Endothelial cell (in vitro differentiated cells): ENCODE measurements around the gene TEAD2. TPM values are rescaled to one million over a fixed set of nuclear protein-coding genes. Genes with fewer than 3 reads are reported as not detected.

Experiments
- DNase-seq: peaks from one replicate; pipeline ENCODE4 v3.0.0; 2021; ENCODE audit warnings: low spot score
- H3K27ac Mint-ChIP-seq: one replicate; pipeline ENCODE4 v1.8.0; 2021; ENCODE audit warnings: mixed read lengths, inconsistent platforms; ENCODE audit not compliant: unreplicated experiment
- H3K27me3 Mint-ChIP-seq: one replicate; pipeline ENCODE4 v1.8.0; 2021; ENCODE audit warnings: mild to moderate bottlenecking, moderate library complexity, mixed read lengths, inconsistent platforms; ENCODE audit not compliant: unreplicated experiment
- H3K36me3 Mint-ChIP-seq: one replicate; pipeline ENCODE4 v1.8.0; 2021; ENCODE audit warnings: mild to moderate bottlenecking, low read depth, mixed read lengths, inconsistent platforms; ENCODE audit not compliant: unreplicated experiment
- H3K4me1 Mint-ChIP-seq: one replicate; pipeline ENCODE4 v1.8.0; 2021; ENCODE audit warnings: mild to moderate bottlenecking, mixed read lengths, inconsistent platforms; ENCODE audit not compliant: unreplicated experiment
- H3K4me3 Mint-ChIP-seq: one replicate; pipeline ENCODE4 v1.8.0; 2021; ENCODE audit warnings: mild to moderate bottlenecking, mixed read lengths, inconsistent platforms; ENCODE audit not compliant: unreplicated experiment
- H3K9me3 Mint-ChIP-seq: one replicate; pipeline ENCODE4 v1.8.0; 2021; ENCODE audit warnings: mixed read lengths, inconsistent platforms; ENCODE audit not compliant: unreplicated experiment
- CTCF ChIP-seq: fragments of 200-600 bp; sonication (generic); IDR thresholded peaks from one replicate; pipeline ENCODE4 v1.5.0; 2021; ENCODE audit warnings: antibody characterized with exemption; ENCODE audit not compliant: unreplicated experiment
- microRNA-seq: library from miRNA; unstranded; fragments of <30 nt; microRNA quantifications from one replicate; pipeline ENCODE4, GENCODE V29; 2020; ENCODE audit not compliant: unreplicated experiment
- total RNA-seq: library from RNA; stranded (reverse); fragmentation: NEBNext Ultra II Directional; extraction: Animal tissue kit (Norgen Biotek cat#: 25700); gene quantifications from one replicate; pipeline ENCODE4 v1.2.1, GENCODE V29; 2021; ENCODE audit not compliant: unreplicated experiment

TEAD2 gene
- total RNA-seq, 1 donor from 2014 or later: 167 TPM

- no peak for DNase-seq
- Mint-ChIP-seq H3K27ac (no peak overlapping the region), H3K4me3 (no peak overlapping the region), H3K9me3 (peaks cover under 1% of the 10 kb centered on the region), H3K36me3 (no peaks in the 10 kb centered on the region), H3K27me3 (no peaks in the 10 kb centered on the region), H3K4me1 (no peaks in the 10 kb centered on the region)
- no peak for TF ChIP-seq CTCF
These were observed 64.8 kb downstream of the TEAD2 start for GRCh38 chr19:49297403-49297802.

- Mint-ChIP-seq H3K4me3 (no peak overlapping the region), H3K9me3 (no peaks in the 10 kb centered on the region), H3K4me1 (no peaks in the 10 kb centered on the region), H3K36me3 (no peaks in the 10 kb centered on the region), H3K27ac (no peak overlapping the region), H3K27me3 (no peaks in the 10 kb centered on the region)
- no peak for DNase-seq
- TF ChIP-seq CTCF: no peak
These were observed 66.9 kb downstream of the TEAD2 start for GRCh38 chr19:49295208-49295880.

GRCh38 chr19:49294401-49294800 is 67.8 kb downstream of the TEAD2 start:
- TF ChIP-seq CTCF: no peak
- Mint-ChIP-seq H3K9me3 (no peaks in the 10 kb centered on the region), H3K27ac (no peak overlapping the region), H3K4me1 (no peaks in the 10 kb centered on the region), H3K27me3 (no peaks in the 10 kb centered on the region), H3K4me3 (no peak overlapping the region), H3K36me3 (no peaks in the 10 kb centered on the region)
- DNase-seq: no peak

Small RNA genes within 50 kb of the gene (microRNA-seq; reads per million reads assigned to microRNA genes)
- gene MIR4324: not detected

Other genes with a start within 250 kb of the TEAD2 start
- gene LIN7B, start 248.0 kb downstream of the TEAD2 start, total RNA-seq: 5.8 TPM
- 0.51 TPM for gene C19orf73, start 243.3 kb downstream of the TEAD2 start, total RNA-seq
- gene PPFIA3, start 242.9 kb downstream of the TEAD2 start, total RNA-seq: 19.7 TPM
- 0.72 TPM for gene HRC, start 207.0 kb downstream of the TEAD2 start, total RNA-seq
- 75.3 TPM for gene TRPM4, start 204.6 kb downstream of the TEAD2 start, total RNA-seq
- 4.0 TPM for gene SLC6A16, start 37.2 kb downstream of the TEAD2 start, total RNA-seq
- not detected for gene CD37, start 27.0 kb downstream of the TEAD2 start, total RNA-seq
- 2.2 TPM for gene DKKL1, start 1.5 kb upstream of the TEAD2 start, total RNA-seq
- 0.26 TPM for gene KASH5, start 25.8 kb upstream of the TEAD2 start, total RNA-seq
- not detected for gene PTH2, start 61.0 kb upstream of the TEAD2 start, total RNA-seq
- gene GFY, start 63.0 kb upstream of the TEAD2 start, total RNA-seq: not detected
- gene SLC17A7, start 79.1 kb upstream of the TEAD2 start, total RNA-seq: 0.92 TPM
- gene PIH1D1, start 89.4 kb upstream of the TEAD2 start, total RNA-seq: 78.8 TPM
- gene ALDH16A1, start 90.8 kb upstream of the TEAD2 start, total RNA-seq: 49.6 TPM
- gene FLT3LG, start 111.8 kb upstream of the TEAD2 start, total RNA-seq: 1.4 TPM
- gene RPL13A, start 125.2 kb upstream of the TEAD2 start, total RNA-seq: 2,762 TPM
- gene RPS11, start 134.0 kb upstream of the TEAD2 start, total RNA-seq: 2,099 TPM
- 127 TPM for gene FCGRT, start 150.2 kb upstream of the TEAD2 start, total RNA-seq
- gene RCN3, start 165.6 kb upstream of the TEAD2 start, total RNA-seq: 19.4 TPM
- 76.3 TPM for gene NOSIP, start 218.1 kb upstream of the TEAD2 start, total RNA-seq
- gene PRRG2, start 218.9 kb upstream of the TEAD2 start, total RNA-seq: 2.4 TPM
- 38.8 TPM for gene PRR12, start 228.8 kb upstream of the TEAD2 start, total RNA-seq